Right lobe of liver (tissue), 6 donors: ENCODE measurements around the gene GRB10. TPM values are rescaled to one million over a fixed set of nuclear protein-coding genes. Genes with fewer than 3 reads are reported as not detected.

Source experiments
- ATAC-seq, 4 donors: fragments of 200-7000 bp; cut with Tn5 transposase; one replicate each; pipeline ENCODE4 v1.9.1; 2020; ENCODE audit warnings: mild to moderate bottlenecking in 4 of 4, moderate library complexity in 4 of 4
- DNase-seq, 3 donors: peaks; one replicate each; pipeline ENCODE4 v3.0.0-alpha.2; 2020
- H3K27ac ChIP-seq, 3 donors: fragments of 200-600 bp; one replicate each; pipeline ENCODE4 v1.8.0; 2022
- H3K27me3 ChIP-seq, 2 donors: fragments of 200-600 bp; one replicate each; pipeline ENCODE4 v1.8.0; 2022
- H3K36me3 ChIP-seq, 4 donors: fragments of 200-600 bp; sonication (generic) in 1 of 4; one replicate each; pipeline versions ENCODE4 v1.5.1 to v1.8.0; 2017 to 2022; ENCODE audit warnings: control low read depth in 1 of 4
- H3K4me1 ChIP-seq, 4 donors: fragments of 200-600 bp; sonication (generic) in 1 of 4; one replicate each; pipeline versions ENCODE4 v1.5.1 to v1.8.0; 2017 to 2022; ENCODE audit warnings: control low read depth in 1 of 4
- H3K4me3 ChIP-seq, 3 donors: fragments of 200-600 bp; one replicate each; pipeline ENCODE4 v1.8.0; 2022
- H3K9me3 ChIP-seq, 4 donors: fragments of 200-600 bp; sonication (generic) in 1 of 4; one replicate each; pipeline versions ENCODE4 v1.5.1 to v1.8.0; 2017 to 2022; ENCODE audit warnings: control low read depth in 1 of 4
- CTCF ChIP-seq, 4 donors: fragments of 200-600 bp in 3 of 4; fragments of 450-650 bp in 1 of 4; IDR thresholded peaks; one replicate each; pipeline versions ENCODE4 v1.5.1 to v1.8.0; 2016 to 2022; ENCODE audit warnings: antibody characterized with exemption in 4 of 4, mild to moderate bottlenecking in 2 of 4
- POLR2A ChIP-seq: fragments of 450-650 bp; IDR thresholded peaks from one replicate; pipeline ENCODE4 v1.6.1; 2017; ENCODE audit warnings: antibody characterized with exemption, mild to moderate bottlenecking
- WGBS: methylation state at CpG from one replicate; pipeline ENCODE4 v1.1.6; 2018; ENCODE audit warnings: low coverage, low lambda C conversion rate; ENCODE audit not compliant: insufficient coverage; ENCODE audit errors: missing lambda C conversion rate; 5-methylcytosine and 5-hydroxymethylcytosine counted together
- intact Hi-C, 2 donors: fragments of 100-400 bp; cut with DNase I; formaldehyde crosslinking; loops; one replicate each; pipeline versions ENCODE4 v1.11.2 to v1.14.1; 2022
- total RNA-seq, 6 experiments: library from RNA; depleted of rRNA in 2 of 6; stranded (reverse); fragments of >200 nt in 2 of 6; fragmentation: NEBNext Ultra II Directional in 3 of 6; extraction: Animal tissue kit (Norgen Biotek cat#: 25700) in 3 of 6; gene quantifications; one replicate each; pipeline versions ENCODE4 v1.1.0 to v1.2.4, GENCODE V29; 2016 to 2023
- donor health status: DM: no; HTN: yes; CAD: no.
- donor health status: DM: no; HTN: no; CAD: no.
- donor health status: DM: no; HTN: no; CAD: no.
- donor health status: DM: no; HTN: yes; CAD: no.
- donor health status: DM: no; HTN: yes; CAD: no.

GRB10 gene
- total RNA-seq, 6 experiments from 2014 or later, result 24.9 to 55.5 (median 40.0) TPM

DNA sequence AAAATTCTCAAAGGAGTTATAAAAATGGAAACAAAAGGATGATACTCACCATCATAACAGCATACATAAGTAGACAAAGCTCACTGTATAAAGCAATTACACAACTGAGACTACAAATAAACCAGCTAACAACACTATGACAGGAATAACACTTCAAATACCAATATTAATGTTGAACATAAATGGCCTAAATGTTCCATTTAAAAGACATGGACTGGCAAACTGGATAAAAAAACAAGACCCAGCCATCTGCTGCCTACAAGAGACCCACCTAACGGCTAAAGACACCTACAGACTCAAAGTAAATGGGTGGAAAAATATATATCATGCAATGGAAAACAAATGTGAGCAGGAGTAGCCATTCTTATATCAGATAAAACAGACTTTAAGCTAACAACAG is 148.3 kb downstream of the GRB10 start:
- Histone ChIP-seq H3K4me1 (peaks cover 0 to 30% (median 9%) of the 10 kb centered on the region in 4 donors), H3K9me3 (no peaks in the 10 kb centered on the region), H3K27ac (no peak overlapping the region), H3K36me3 (no peaks in the 10 kb centered on the region), H3K27me3 (no peaks in the 10 kb centered on the region), H3K4me3 (no peak overlapping the region)
- ATAC-seq (no peak), DNase-seq (no peak)
- 100% methylated on average over 1 of the region's 1 CpG for WGBS
- TF ChIP-seq POLR2A (no peak), CTCF (IDR thresholded peaks at IDR 0.05) (no peak)
- intact Hi-C loops, result no loop called here

DNA sequence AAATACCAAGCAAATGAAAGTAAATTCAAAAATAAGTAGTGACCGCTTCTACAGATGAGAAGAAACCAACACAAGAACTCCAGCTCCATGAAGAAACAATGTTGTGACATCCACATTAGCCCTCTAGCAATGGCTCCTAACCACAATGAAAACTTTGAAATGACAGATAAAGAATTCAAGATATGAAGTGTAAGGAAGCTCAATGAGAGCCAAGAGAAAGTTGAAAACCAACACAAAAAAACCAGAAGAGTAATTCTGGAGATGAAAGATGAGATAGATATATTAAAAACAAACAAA is 149.3 kb downstream of the GRB10 start:
- no peaks in the 10 kb centered on the region for H3K9me3 ChIP-seq
- H3K36me3 ChIP-seq, result no peaks in the 10 kb centered on the region
- no peak overlapping the region for H3K4me3 ChIP-seq
- H3K4me1 ChIP-seq, result peaks cover 0 to 28% (median 9%) of the 10 kb centered on the region in 4 donors
- H3K27me3 ChIP-seq, result no peaks in the 10 kb centered on the region
- no peak for DNase-seq
- no peak overlapping the region for H3K27ac ChIP-seq
- intact Hi-C loops, result no loop called here
- ATAC-seq, result no peak
- 90% methylated on average over 1 of the region's 1 CpG for WGBS
- TF ChIP-seq POLR2A, result no peak
- no peak for TF ChIP-seq CTCF (IDR thresholded peaks at IDR 0.05)

DNA sequence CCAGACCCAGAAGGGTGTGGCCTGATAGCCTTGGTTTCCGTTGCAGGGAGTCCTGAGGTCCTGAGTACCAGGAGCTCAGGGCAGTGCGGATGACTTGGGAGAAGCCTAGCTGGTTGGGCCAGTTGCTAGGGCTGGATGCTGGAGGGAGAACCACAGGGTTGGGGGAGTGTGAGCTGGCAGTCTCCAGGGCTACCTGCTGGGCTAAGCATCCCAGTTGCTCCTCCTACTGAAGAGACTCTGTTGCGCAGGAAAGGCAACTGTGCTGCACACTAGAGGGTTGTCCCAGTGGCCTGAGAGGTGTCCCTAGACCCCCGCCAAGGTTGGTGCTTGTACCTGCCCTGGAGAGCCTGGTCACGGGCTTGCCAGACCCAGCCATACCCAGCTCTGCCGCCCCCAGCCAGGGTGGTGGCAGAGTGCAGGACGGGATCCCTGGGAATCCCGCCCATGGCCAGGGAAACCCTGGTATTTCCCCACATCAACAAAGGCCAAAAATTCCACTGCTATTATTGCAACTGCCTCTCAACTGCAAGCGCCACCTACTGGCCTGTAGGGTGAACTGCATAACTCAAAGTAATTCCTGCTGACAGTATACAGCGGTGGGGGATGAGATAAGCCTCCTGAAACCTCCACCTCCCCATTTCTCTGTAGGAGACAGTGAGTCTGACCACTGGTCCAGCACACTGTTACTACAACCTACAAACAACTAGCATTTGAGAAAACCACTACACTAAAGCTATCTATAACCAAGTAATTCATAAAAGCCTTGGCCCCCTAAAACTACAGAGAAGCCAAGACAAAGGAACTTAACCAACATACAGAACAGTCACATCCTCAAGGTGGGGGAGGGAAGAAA is 149.9 kb downstream of the GRB10 start:
- Histone ChIP-seq H3K9me3 (no peaks in the 10 kb centered on the region), H3K36me3 (no peaks in the 10 kb centered on the region), H3K4me3 (no peak overlapping the region), H3K4me1 (peaks cover 0 to 23% (median 9%) of the 10 kb centered on the region in 4 donors), H3K27me3 (no peaks in the 10 kb centered on the region), H3K27ac (no peak overlapping the region)
- ATAC-seq, result peak; percentile 83 to 95 (median 86)
- peak; percentile 87 to 90 (median 88) for TF ChIP-seq CTCF (IDR thresholded peaks at IDR 0.05)
- TF ChIP-seq POLR2A, result no peak
- intact Hi-C loops, result no loop called here
- DNase-seq, result peak in 2 of 3 donors; percentile 46 to 64
- WGBS, result no CpG with 5 or more reads among the region's 10 CpGs

- Histone ChIP-seq H3K9me3 (no peaks in the 10 kb centered on the region), H3K4me3 (no peak overlapping the region), H3K27me3 (no peaks in the 10 kb centered on the region), H3K4me1 (peaks cover 0 to 15% (median 6%) of the 10 kb centered on the region in 4 donors), H3K36me3 (peaks cover 0 to under 1% (median 0%) of the 10 kb centered on the region in 4 donors), H3K27ac (no peak overlapping the region)
- 66% methylated on average over 6 of the region's 7 CpGs for WGBS
- intact Hi-C loops, result no loop called here
- ATAC-seq (peak; percentile 6 to 42 (median 32)), DNase-seq (no peak)
- TF ChIP-seq POLR2A (no peak), CTCF (IDR thresholded peaks at IDR 0.05) (no peak)
Measured at GRCh38 chr7:50631639-50632038, 151.1 kb downstream of the GRB10 start.
